Vagina (tissue), 2 donors: ENCODE data around the gene UBXN1.

Source experiments
- POLR2AphosphoS5 ChIP-seq, 2 donors: sonication (generic); formaldehyde crosslinking; IDR thresholded peaks; one replicate each; pipeline ENCODE4 v1.9.0; 2017; ENCODE audit warnings: antibody characterized with exemption in 2 of 2, mild to moderate bottlenecking in 2 of 2, low read depth in 1 of 2; ENCODE audit not compliant: insufficient read depth in 1 of 2
- TF ChIP-seq, protein P1 (sequence below), 3 experiments: fragments of 450-650 bp in 2 of 3; fragments of 200-600 bp in 1 of 3; sonication (generic) in 1 of 3; IDR thresholded peaks; one replicate each; pipeline ENCODE4 v1.5.1; 2017 to 2019; ENCODE audit warnings: antibody characterized with exemption in 3 of 3, mild to moderate bottlenecking in 2 of 3, moderate library complexity in 2 of 3

- TF ChIP-seq, protein P1, sequence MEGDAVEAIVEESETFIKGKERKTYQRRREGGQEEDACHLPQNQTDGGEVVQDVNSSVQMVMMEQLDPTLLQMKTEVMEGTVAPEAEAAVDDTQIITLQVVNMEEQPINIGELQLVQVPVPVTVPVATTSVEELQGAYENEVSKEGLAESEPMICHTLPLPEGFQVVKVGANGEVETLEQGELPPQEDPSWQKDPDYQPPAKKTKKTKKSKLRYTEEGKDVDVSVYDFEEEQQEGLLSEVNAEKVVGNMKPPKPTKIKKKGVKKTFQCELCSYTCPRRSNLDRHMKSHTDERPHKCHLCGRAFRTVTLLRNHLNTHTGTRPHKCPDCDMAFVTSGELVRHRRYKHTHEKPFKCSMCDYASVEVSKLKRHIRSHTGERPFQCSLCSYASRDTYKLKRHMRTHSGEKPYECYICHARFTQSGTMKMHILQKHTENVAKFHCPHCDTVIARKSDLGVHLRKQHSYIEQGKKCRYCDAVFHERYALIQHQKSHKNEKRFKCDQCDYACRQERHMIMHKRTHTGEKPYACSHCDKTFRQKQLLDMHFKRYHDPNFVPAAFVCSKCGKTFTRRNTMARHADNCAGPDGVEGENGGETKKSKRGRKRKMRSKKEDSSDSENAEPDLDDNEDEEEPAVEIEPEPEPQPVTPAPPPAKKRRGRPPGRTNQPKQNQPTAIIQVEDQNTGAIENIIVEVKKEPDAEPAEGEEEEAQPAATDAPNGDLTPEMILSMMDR (IDR thresholded peaks at IDR 0.05): no peak
- no peak for TF ChIP-seq POLR2AphosphoS5 (IDR thresholded peaks at IDR 0.05; ENCODE audit: insufficient read depth in 1 of 2, low read depth in 1 of 2)
Observed at GRCh38 chr11:62664405-62665074, 14.3 kb downstream of the UBXN1 start.
